HUES6 (cell line): ENCODE data around the gene TRIO.

Experiments
- H3K27ac ChIP-seq: 2 replicates; pipeline ENCODE4 v1.7.0; 2013; ENCODE audit warnings: low read depth, mild to moderate bottlenecking, low read length, inconsistent platforms
- H3K27me3 ChIP-seq: 2 replicates; pipeline ENCODE4 v1.6.1; 2013; ENCODE audit warnings: low read length; ENCODE audit not compliant: control insufficient read depth, insufficient read depth
- H3K36me3 ChIP-seq: 2 replicates; pipeline ENCODE4 v1.6.1; 2013; ENCODE audit warnings: low read length; ENCODE audit not compliant: control insufficient read depth, insufficient read depth
- H3K4me1 ChIP-seq: 2 replicates; pipeline ENCODE4 v1.6.1; 2013; ENCODE audit warnings: low read length; ENCODE audit not compliant: control insufficient read depth, insufficient read depth
- H3K4me3 ChIP-seq: 2 replicates; pipeline ENCODE4 v1.5.1; 2013; ENCODE audit warnings: low read depth, low read length
- H3K9ac ChIP-seq: one replicate; pipeline ENCODE4 v1.6.1; 2013; ENCODE audit warnings: mild to moderate bottlenecking, low read length
- H3K9me3 ChIP-seq: 2 replicates; pipeline ENCODE4 v1.6.1; 2013; ENCODE audit warnings: low read depth, low read length; ENCODE audit not compliant: control insufficient read depth, insufficient read depth

TRIO gene

DNA sequence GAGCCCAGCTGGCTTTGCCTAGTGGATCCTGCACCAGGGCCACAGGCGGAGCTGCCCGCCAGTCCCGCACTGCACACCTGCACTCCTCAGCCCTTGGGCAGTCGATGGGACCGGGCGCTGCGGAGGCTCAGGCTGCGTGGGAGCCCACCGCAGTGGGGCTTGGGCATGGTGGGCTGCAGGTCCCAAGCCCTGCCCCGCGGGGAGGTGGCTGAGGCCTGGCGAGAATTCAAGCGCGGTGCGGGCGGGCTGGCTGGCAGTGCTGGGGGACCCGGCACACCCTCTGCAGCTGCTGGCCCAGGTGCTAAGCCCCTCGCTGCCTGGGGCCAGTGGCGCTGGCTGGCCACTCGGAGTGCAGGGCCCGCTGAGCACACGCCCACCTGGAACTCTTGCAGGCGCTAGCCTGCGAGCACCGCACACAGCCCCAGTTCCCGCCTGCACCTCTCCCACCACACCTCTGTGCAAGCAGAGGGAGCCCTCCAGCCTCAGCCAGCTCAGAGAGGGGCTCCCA is 312.7 kb downstream of the TRIO start:
- Histone ChIP-seq H3K27ac (no peak overlapping the region), H3K4me1 (peaks cover 17% of the 10 kb centered on the region), H3K36me3 (peaks cover 32% of the 10 kb centered on the region), H3K9ac (no peak overlapping the region), H3K4me3 (no peak overlapping the region), H3K27me3 (no peaks in the 10 kb centered on the region), H3K9me3 (peaks cover 12% of the 10 kb centered on the region; the same call in 1 of the 2 replicates)

DNA sequence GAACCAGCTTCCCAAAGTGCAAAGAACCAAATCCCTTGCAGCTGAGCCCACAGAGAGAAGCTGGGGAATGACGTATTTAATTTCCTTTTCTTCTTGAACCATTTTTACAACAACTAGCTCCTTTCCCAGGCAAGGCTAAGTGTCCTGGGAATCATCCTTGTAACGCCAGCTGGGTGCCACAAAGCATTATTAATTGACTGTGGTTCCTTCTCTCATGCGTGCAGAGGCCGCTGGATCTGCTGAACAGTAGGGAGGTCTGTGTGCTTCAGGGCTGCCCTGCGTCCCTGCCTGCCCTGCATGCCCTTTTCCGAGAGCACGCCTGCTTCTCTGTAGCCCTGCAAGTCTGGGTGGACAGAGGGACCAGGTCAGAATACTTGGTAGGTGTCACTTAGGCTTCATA is 314.3 kb downstream of the TRIO start:
- Histone ChIP-seq H3K27ac (no peak overlapping the region), H3K9me3 (peaks cover 12% of the 10 kb centered on the region; the same call in 1 of the 2 replicates), H3K27me3 (no peaks in the 10 kb centered on the region), H3K4me1 (peaks cover 7% of the 10 kb centered on the region), H3K36me3 (peaks cover 45% of the 10 kb centered on the region), H3K9ac (no peak overlapping the region), H3K4me3 (no peak overlapping the region)

DNA sequence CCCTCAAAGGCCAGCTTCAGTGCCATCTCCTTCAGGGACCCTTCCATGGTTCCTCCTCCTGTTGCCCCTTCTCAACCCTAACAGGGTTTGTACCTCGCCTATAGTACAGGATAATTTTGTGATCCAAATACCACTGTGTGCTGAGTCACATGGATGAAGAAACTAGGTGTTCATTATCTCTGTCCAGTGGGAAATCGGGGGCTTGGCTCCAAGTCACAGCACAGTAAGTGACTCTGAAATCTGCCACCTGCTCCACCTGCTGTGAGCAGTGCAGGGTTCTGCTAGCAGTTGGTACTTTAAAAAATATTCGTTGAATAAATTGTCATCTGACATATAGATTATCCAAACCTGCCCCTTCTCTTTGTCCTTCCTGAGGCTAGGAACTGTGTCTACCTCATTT is 315.3 kb downstream of the TRIO start:
- peaks cover 54% of the 10 kb centered on the region for H3K36me3 ChIP-seq
- H3K4me1 ChIP-seq: no peaks in the 10 kb centered on the region
- H3K27ac ChIP-seq: no peak overlapping the region
- no peaks in the 10 kb centered on the region for H3K27me3 ChIP-seq
- no peak overlapping the region for H3K9ac ChIP-seq
- no peak overlapping the region for H3K4me3 ChIP-seq
- H3K9me3 ChIP-seq: peaks cover 12% of the 10 kb centered on the region; the same call in 1 of the 2 replicates

DNA sequence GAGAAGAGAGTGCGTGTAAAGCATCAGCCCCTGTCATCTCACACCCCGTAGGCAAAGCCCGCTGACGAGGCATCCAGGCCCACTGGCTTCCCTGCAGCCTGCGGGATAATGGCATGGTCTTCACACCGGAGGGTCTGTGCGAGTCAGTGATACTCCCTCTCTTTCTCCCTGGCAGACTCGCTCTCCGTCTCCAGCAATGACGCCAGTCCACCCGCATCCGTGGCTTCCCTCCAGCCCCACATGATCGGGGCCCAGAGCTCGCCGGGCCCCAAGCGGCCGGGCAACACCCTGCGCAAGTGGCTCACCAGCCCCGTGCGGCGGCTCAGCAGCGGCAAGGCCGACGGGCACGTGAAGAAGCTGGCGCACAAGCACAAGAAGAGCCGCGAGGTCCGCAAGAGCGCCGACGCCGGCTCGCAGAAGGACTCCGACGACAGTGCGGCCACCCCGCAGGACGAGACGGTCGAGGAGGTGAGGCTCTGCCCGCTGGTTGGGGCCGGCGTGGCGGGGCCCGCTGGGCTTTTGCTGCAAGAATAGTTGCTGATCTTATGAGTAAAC is 317.8 kb downstream of the TRIO start:
- peaks cover 54% of the 10 kb centered on the region for H3K36me3 ChIP-seq
- H3K4me3 ChIP-seq: no peak overlapping the region
- H3K9ac ChIP-seq: no peak overlapping the region
- peaks cover 14% of the 10 kb centered on the region; the same call in 1 of the 2 replicates for H3K4me1 ChIP-seq
- H3K9me3 ChIP-seq: peaks cover 6% of the 10 kb centered on the region; the same call in 1 of the 2 replicates
- H3K27ac ChIP-seq: no peak overlapping the region
- H3K27me3 ChIP-seq: no peaks in the 10 kb centered on the region

DNA sequence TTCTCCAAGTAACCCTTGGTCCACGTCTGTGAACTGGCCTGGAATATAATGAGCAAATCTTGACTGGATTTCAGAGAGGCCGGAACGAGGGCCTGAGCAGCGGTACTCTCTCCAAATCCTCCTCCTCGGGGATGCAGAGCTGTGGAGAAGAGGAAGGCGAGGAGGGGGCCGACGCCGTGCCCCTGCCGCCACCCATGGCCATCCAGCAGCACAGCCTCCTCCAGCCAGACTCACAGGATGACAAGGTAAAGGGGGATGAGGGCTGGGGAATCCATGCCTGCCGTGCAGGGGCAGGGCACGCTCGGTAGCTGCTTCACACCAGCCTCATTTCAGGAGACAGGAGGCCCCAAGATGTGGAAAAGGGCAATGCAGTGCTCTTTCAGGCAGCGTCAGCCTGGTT is 319.5 kb downstream of the TRIO start:
- Histone ChIP-seq H3K36me3 (peaks cover 69% of the 10 kb centered on the region), H3K9ac (no peak overlapping the region), H3K4me1 (peaks cover 14% of the 10 kb centered on the region; the same call in 1 of the 2 replicates), H3K4me3 (no peak overlapping the region), H3K27me3 (no peaks in the 10 kb centered on the region), H3K9me3 (no peaks in the 10 kb centered on the region), H3K27ac (no peak overlapping the region)

DNA sequence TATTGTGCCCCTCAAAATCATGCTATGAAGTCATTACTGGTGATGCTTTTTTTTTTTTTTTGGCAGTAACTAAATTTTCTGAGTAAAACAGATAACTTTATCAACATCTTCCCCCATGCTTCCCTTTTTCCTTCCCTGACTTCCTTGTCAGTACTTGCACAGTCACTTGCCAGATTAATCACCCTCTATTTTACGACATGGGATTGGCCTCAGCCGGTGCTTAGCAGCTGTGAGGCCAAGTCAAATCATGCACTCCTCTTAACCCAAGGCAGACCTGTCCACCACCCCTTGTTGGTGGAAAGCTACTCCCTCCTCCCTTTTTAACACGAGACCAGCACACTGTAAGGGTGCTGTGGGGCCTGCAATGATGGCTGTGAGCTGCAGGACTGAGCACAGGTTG is 320.5 kb downstream of the TRIO start:
- Histone ChIP-seq H3K27ac (no peak overlapping the region), H3K4me3 (no peak overlapping the region), H3K4me1 (peaks cover 14% of the 10 kb centered on the region; the same call in 1 of the 2 replicates), H3K9me3 (no peaks in the 10 kb centered on the region), H3K27me3 (no peaks in the 10 kb centered on the region), H3K36me3 (peaks cover 75% of the 10 kb centered on the region), H3K9ac (no peak overlapping the region)

DNA sequence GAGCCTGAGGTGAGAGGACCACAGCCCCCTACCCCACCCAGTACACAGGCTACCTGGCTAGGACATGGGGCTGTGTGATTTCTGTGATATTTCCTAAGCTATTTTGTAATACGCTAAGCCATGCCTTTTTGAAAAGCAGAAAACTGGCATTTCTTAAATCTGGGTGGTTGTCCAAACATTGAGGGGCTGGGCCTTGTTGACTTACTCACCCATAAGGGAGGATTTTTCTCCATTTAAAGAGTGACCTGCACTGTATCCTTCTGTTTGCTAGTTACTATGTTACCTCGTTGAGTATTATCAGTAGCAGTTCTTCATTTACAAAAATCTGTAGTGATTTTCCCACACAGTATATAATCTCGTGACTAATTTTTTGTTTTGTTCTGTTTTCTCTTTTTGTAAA is 321.0 kb downstream of the TRIO start:
- no peak overlapping the region for H3K9ac ChIP-seq
- peaks cover 71% of the 10 kb centered on the region for H3K36me3 ChIP-seq
- H3K9me3 ChIP-seq: no peaks in the 10 kb centered on the region
- H3K4me1 ChIP-seq: peaks cover 14% of the 10 kb centered on the region; the same call in 1 of the 2 replicates
- no peak overlapping the region for H3K4me3 ChIP-seq
- H3K27me3 ChIP-seq: no peaks in the 10 kb centered on the region
- no peak overlapping the region for H3K27ac ChIP-seq

DNA sequence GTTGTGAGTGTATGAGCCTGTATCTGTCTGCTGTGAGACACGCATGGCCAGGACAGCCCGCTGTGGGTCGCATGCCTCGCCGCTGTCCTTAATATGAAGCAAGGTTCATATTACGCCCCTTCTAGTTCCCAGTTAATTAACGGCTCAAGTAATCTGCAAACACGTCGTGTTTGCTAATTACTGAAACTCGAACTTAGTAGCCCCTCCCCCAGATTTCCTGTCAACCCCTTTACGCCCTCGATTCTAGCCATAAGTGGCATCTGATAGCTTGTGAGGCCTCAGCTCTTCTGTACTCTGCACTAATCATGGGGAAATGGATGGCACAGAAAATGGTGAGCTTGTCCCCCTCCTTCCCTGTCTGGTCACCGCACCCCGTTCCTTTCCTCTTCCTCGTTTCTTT is 321.5 kb downstream of the TRIO start:
- Histone ChIP-seq H3K36me3 (peaks cover 72% of the 10 kb centered on the region), H3K4me1 (peaks cover 14% of the 10 kb centered on the region; the same call in 1 of the 2 replicates), H3K4me3 (no peak overlapping the region), H3K9me3 (no peaks in the 10 kb centered on the region), H3K9ac (peak overlapping the region; percentile 20), H3K27ac (no peak overlapping the region), H3K27me3 (no peaks in the 10 kb centered on the region)

DNA sequence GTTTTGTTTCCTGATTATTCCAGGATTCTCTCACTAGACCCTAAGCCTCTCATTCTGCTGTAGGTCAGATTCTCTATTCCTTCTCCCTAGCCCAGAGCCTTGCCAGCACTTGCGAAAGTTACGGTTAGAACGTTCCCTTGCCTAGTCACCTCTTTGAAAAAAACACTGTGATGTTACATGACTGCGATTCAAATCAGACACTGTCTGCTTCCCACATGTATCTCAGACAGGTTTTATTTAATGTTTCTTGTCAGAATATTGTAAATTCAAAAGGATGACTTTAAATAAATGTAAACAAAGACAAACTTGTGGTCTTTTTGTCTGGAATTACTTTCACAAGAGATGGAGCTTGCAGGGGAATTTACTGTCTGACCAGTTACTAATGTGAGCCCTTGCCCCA is 322.0 kb downstream of the TRIO start:
- H3K27ac ChIP-seq: no peak overlapping the region
- peaks cover 74% of the 10 kb centered on the region for H3K36me3 ChIP-seq
- H3K9ac ChIP-seq: no peak overlapping the region
- H3K4me3 ChIP-seq: no peak overlapping the region
- no peaks in the 10 kb centered on the region for H3K9me3 ChIP-seq
- peaks cover 14% of the 10 kb centered on the region; the same call in 1 of the 2 replicates for H3K4me1 ChIP-seq
- no peaks in the 10 kb centered on the region for H3K27me3 ChIP-seq

DNA sequence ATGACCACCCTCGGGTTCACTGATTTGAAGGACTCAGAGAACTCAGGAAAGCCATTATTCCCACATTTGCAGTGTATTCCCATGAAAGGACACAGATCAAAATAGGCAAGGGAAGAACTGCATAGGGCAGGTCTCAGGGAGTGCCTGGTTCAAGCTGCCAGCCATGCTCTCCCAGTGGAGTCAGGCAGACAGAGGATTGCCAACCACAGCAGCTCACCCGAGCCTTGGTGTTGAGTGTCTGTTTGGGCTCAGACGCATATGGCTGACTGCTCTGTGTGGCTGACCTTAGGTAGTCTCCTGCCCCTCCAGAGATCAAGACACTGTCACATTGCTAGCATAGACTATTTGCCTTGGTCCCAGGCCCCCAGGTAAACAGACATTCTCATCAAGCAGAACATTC is 322.6 kb downstream of the TRIO start:
- H3K4me3 ChIP-seq: no peak overlapping the region
- no peaks in the 10 kb centered on the region for H3K9me3 ChIP-seq
- no peak overlapping the region for H3K9ac ChIP-seq
- H3K36me3 ChIP-seq: peaks cover 70% of the 10 kb centered on the region
- peaks cover 14% of the 10 kb centered on the region; the same call in 1 of the 2 replicates for H3K4me1 ChIP-seq
- H3K27ac ChIP-seq: no peak overlapping the region
- H3K27me3 ChIP-seq: no peaks in the 10 kb centered on the region

DNA sequence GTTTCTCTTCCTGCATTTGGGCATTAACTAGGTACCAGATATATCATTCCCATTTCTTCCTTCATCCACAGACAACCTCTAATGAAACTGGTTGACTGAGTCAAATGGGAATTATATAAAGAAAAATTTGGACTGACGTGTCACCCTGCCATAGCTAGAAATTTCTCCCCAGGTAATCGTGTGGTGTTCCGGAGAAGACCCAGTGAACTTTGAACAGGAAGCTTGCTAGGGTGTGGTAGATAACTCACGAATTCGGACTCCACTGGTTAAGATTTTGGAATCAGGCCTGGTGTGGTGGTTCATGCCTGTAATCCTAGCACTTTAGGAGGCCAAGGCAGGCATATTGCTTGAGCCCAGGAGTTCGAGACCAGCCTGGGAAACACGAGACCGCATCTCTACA is 324.1 kb downstream of the TRIO start:
- no peak overlapping the region for H3K9ac ChIP-seq
- no peak overlapping the region for H3K4me3 ChIP-seq
- peaks cover 67% of the 10 kb centered on the region for H3K36me3 ChIP-seq
- no peaks in the 10 kb centered on the region for H3K9me3 ChIP-seq
- H3K27me3 ChIP-seq: no peaks in the 10 kb centered on the region
- H3K4me1 ChIP-seq: peaks cover 14% of the 10 kb centered on the region; the same call in 1 of the 2 replicates
- H3K27ac ChIP-seq: no peak overlapping the region
